AG20443 (cell line): Measurements from ENCODE around the gene TIMM9.
A peak's percentile ranks its signal among the peaks of the same experiment; 100 is the strongest.
"Not testable (repeated sequence)": the region's sequence is repeated elsewhere in the genome, so short reads cannot be mapped to it uniquely, and the experiment has no call there.

Source experiments
- DNase-seq: peaks from one replicate; pipeline ENCODE4 v3.0.0; 2012; ENCODE audit warnings: low spot score, mixed read lengths

The TIMM9 gene

GRCh38 chr14:58398495-58398894 lies 28.8 kb downstream of the TIMM9 start:
- no peak for DNase-seq

DNA sequence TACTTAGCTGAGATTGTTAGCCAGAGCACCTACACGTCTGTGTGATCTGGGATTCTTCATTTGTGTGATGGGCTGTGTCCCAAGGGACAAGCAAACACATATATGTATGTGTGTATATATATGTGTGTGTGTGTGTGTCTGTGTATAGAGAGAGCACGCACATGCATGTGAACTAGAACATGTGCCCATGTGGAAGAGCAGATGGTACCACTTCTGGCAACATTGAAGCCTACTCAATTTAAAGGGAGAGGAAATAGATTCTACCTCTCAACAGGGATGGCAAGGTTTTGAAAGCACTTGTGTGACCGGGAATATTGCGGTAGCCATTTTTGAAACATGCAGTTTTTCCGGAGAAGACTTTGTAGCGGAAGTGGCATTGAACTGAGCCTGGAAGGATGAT lies 30.2 kb downstream of the TIMM9 start:
- DNase-seq = no peak

DNA sequence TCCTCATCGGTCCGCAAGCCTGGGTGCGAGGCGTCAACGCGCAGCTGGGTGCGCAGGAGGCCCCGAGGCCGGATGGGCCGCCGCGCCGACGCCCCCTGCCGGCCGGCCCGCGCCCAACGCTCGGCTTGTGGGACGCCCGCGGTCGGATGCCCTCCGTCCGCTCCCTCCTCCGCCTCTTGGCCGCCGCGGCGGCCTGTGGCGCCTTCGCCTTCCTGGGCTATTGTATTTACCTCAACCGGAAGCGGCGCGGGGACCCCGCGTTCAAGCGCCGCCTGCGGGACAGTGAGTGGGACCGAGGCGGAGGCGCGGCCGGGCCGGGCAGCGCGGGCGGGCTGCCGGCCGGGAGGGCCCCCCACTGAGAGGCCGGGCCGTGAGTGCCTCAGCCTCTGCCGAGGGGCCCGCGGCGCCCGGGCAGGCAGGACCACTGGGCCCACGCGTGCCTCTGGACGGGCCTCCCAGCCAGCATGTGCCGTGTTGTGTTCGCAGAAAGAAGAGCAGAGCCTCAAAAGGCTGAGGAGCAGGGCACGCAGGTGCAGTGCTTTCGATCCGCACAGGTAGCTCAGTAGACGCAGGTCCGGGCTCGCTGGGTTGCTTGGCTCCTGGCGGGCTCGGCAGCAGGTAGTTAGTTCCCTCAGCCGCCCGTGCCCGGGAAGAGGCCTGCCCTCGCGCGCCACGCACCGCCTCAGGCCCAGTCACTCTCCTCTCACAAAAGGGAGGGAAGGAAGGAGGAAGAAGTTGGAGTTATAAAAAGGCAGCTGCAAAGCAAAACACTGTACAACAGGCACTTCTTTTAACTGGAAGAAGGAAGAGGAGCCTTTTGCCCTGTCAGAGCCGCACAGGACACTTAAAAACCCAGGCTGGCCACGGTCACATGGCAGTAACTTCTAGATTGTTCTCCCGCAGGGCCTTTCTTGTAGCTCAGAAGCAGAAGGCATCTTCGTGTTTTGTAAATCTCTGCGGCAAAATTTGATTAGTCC lies 31.2 kb downstream of the TIMM9 start, which contains the start of gene TOMM20L:
Gene TOMM20L (plus strand): TSS at position 119 of the 977 bp plus-strand sequence. CDS start 28 bp downstream, at position 147.
- peak; percentile 96 for DNase-seq

- no peak for DNase-seq
Observed at GRCh38 chr14:58395562-58395811, 31.8 kb downstream of the TIMM9 start.

GRCh38 chr14:58390830-58391229 lies 36.5 kb downstream of the TIMM9 start:
- DNase-seq = no peak

DNA sequence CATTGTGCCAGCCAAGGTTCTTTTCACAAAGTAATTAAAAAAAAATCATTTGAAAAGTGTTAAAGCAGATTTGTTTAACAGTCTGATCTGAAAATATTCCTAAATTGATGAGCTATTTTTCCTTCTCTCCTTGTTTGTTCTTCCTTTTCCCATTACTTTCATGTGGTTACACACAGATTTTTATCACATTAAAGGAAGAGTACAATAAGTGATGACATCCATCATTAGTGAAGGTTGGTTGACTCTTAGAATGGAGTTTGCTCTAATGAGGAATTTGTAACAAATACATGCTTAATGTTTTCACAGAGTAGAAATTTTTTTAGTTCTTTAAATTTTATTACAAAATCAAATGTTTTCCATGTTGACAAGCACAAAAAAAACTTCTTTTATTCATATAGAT lies 50.5 kb downstream of the TIMM9 start:
- no peak for DNase-seq

GRCh38 chr14:58368956-58369355 lies 58.4 kb downstream of the TIMM9 start:
- no peak for DNase-seq

DNA sequence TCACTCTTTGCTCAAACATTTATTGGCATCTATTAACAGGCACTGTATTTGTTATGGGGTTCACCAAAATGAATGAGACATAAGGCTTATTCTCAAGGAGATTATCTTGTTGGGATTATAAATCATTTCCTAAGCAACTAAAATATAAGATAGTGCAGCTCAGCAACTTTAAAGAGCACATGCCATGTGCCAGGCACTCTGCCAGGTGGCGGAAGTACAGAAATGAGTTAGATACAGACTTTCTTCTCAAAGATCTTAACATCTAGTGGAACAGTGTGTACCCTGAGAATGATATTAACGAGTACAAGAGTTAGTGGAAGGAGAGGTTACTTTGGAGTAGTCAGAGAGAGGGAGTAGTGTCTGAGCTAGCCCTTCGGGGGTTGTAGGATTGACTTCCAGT lies 60.0 kb downstream of the TIMM9 start:
- DNase-seq = no peak

DNA sequence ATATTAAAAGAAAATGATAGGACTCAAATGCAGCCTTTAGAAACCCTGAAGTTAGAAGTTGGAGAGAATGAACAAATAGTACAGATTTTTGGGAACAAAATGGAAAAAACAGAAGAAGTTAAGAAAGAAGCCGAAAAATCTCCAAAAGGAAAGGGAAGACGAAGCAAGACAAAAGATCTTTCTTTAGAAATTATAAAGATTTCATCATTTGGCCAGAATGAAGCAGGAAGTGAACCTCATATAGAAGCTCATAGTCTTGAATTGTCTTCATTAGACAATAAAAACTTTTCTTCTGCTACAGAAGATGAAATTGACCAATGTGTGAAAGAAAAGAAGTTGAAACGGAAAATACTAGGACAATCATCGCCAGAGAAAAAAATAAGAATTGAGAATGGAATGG lies 63.0 kb downstream of the TIMM9 start:
- no peak for DNase-seq

GRCh38 chr14:58362798-58363412 lies 64.4 kb downstream of the TIMM9 start:
- no peak for DNase-seq

DNA sequence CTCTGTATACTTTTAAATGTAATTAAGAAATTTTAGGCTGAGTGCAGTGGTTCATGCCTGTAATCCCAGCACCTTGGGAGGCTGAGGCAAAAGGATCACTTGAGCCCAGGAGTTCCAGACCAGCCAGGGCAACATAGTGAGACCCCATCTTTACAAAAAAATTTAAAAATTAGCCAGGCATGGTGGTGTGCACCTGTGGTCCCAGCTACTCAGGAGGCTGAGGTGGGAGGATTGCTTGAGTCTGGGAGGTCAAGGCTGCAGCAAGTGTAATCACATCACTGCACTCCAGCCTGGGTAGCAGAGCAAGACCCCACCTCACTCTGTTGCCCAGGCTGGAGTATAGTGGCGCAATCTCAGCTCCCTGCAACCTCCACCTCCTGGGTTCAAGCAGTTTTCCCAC lies 65.1 kb downstream of the TIMM9 start:
- DNase-seq = not testable (repeated sequence)
